A673 (cell line): ENCODE data around the gene PGA3.
"Not testable (repeated sequence)": the region's sequence is repeated elsewhere in the genome, so short reads cannot be mapped to it uniquely, and the experiment has no call there.

Source experiments
- CTCF ChIP-seq: fragments of 300-800, 200-600 bp; sonication (generic); conservative IDR thresholded peaks from 2 replicates; pipeline ENCODE4 v1.5.1; 2017; ENCODE audit warnings: low read depth, mild to moderate bottlenecking, antibody characterized with exemption, low read length, moderate library complexity, mixed read lengths
- EZH2 ChIP-seq: fragments of 200-600 bp; sonication (generic); IDR thresholded peaks from 2 replicates; pipeline ENCODE4 v1.6.1; 2017; ENCODE audit warnings: borderline replicate concordance, low read depth, mild to moderate bottlenecking, mixed read lengths, antibody characterized with exemption, low read length; ENCODE audit not compliant: poor library complexity, severe bottlenecking

GRCh38 chr11:61166331-61166730, 37.0 kb upstream of the PGA3 start:
- TF ChIP-seq CTCF, EZH2: not testable (repeated sequence)
